ENCODE results near the gene LLGL2.

LLGL2 gene

GRCh38 chr17:75491680-75492079 lies 33.8 kb upstream of the LLGL2 start:
- no peak for DNase-seq (ENCODE audit: low spot score)

DNA sequence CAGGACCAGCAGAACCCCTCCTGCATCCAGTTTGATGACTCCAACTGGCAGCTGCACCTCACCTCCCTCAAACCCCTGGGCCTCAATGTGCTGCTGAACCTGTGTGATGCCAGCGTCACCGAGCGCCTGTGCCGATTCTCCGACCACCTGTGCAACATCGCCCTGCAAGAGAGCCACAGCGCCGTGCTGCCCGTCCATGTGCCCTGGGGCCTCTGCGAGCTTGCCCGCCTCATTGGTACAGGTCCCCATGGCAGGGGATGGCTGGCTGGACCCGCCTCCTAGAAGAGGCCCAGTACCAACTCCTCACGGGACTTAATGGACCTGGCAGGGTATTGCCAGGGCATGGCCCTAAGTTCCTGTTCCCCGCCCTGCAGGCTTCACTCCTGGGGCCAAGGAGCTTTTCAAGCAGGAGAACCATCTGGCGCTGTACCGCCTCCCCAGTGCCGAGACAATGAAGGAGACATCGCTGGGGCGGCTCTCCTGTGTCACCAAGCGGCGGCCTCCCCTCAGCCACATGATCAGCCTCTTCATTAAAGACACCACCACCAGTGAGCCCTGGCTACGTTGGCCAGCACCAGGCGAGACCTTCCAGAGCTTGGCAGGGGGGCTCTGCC lies 32.8 kb upstream of the LLGL2 start:
- DNase-seq (ENCODE audit: low spot score) = no peak

- no peak for DNase-seq (ENCODE audit: low spot score)
Measured at GRCh38 chr17:75493476-75494129, 31.9 kb upstream of the LLGL2 start.

GRCh38 chr17:75494326-75494877 lies 31.1 kb upstream of the LLGL2 start:
- no peak for DNase-seq (ENCODE audit: low spot score)

DNA sequence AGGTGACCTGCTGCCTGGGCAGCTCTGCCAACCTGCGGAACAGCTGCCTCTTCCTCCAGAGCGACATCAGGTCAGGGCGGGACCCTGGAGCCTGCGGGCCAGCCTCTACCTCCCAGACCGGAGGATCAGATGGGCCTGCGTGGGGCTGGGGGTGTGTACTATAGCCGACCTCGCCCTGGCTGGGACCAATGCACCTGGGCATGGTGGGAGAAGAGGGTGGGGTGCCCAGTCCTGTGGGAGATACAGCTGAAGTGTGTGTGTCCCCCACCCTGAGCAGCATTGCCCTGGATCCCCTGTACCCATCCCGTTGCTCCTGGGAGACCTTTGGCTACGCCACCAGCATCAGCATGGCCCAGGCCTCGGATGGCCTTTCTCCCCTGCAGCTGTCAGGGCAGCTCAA lies 29.5 kb upstream of the LLGL2 start:
- no peak for DNase-seq (ENCODE audit: low spot score)

GRCh38 chr17:75498039-75498725 lies 27.3 kb upstream of the LLGL2 start:
- DNase-seq (ENCODE audit: low spot score) = no peak

DNA sequence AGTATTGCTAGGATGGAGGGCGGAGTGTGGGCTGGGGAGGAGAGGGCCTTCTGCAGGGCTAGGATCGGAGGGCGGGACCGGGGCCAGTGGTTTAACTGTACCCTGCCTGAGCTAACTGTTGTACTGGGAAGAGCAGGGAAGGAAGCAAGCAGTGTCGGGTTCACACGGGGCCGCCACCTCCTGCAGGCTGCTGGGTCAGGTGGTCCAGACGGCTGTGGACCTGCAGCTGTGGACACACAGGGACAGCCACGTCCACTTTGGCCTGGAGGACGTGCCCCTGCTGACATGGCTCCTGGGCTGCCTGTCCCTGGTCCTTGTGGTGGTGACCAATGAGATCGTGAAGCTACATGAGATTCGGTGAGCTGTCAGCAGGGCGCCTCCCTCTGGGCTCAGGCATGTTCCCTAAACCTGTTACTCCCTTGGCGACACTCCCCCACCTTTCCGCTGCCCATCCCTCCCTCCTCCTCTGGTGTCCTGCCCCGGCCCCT lies 26.7 kb upstream of the LLGL2 start:
- no peak for DNase-seq (ENCODE audit: low spot score)

- no peak for DNase-seq (ENCODE audit: low spot score)
Measured at GRCh38 chr17:75499313-75500022, 26.0 kb upstream of the LLGL2 start.

GRCh38 chr17:75500419-75501216 lies 24.9 kb upstream of the LLGL2 start:
- DNase-seq (ENCODE audit: low spot score) = no peak

GRCh38 chr17:75501378-75502071 lies 24.0 kb upstream of the LLGL2 start:
- DNase-seq (ENCODE audit: low spot score) = no peak

DNA sequence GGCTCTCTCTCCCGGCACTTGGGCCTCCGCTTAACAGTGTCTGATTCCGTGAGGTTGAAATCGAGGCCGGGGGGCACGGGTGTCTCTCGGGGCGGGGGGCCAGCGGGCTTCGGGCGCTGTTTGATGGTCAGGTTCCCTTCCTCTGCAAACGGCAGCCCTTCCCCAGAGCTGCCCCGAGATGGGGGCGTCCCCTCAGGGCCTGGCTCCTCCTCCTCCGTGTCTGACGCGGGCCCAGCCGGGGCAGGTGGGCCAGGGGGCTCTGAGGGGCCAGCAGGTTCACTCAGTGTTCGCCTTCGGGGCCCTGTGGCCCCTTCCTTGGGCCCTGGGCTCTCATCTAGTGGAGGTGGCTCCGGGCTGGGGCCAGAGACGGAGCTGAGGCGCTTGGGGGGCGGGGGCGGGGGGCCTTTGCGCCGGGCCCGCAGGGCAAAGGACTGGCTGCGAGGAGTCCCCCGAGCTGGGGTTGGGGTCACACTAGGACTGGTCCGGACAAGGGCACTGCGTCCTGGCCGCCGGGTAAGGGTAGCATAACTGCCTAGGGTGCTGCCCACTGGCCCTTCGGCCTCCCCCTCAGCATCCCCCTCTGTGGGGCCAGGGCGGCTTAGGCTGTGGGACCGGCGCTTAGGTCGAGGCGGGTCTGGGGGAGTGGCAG lies 23.3 kb upstream of the LLGL2 start:
- DNase-seq (ENCODE audit: low spot score) = no peak

DNA sequence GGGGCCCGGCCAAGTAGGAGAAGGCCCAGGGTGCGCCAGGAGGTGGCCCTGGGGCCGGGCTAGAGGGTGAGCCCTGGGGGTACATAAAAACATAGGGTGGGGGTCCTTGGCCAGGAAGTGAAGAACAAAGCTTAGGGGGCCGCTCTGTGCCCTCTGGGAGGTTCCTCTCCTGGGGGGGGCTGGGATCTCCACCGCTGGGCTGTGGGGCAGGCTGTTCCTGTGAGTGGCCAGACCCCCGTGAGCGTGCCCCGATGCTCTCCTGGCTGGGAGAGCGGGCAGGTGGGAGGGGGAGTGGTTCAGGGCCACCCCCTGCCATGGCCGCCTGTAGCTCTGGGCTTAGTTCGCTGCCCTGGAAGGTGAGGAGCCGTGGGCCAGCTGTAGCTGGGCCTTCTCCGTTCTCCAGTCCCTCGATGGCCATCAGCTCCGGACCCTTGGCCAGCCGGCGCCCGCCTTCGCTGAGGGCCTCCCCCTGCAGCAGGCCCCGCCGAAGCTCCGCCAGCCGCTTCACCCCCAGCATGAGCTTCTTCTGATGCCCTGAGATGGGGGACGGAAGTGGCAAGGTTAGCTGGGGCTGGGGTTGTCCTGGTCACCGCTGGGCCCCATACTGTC lies 22.7 kb upstream of the LLGL2 start:
- DNase-seq (ENCODE audit: low spot score) = no peak

- no peak for DNase-seq (ENCODE audit: low spot score)
Measured at GRCh38 chr17:75503337-75503950, 22.1 kb upstream of the LLGL2 start.

GRCh38 chr17:75503976-75504346 lies 21.5 kb upstream of the LLGL2 start:
- no peak for DNase-seq (ENCODE audit: low spot score)

DNA sequence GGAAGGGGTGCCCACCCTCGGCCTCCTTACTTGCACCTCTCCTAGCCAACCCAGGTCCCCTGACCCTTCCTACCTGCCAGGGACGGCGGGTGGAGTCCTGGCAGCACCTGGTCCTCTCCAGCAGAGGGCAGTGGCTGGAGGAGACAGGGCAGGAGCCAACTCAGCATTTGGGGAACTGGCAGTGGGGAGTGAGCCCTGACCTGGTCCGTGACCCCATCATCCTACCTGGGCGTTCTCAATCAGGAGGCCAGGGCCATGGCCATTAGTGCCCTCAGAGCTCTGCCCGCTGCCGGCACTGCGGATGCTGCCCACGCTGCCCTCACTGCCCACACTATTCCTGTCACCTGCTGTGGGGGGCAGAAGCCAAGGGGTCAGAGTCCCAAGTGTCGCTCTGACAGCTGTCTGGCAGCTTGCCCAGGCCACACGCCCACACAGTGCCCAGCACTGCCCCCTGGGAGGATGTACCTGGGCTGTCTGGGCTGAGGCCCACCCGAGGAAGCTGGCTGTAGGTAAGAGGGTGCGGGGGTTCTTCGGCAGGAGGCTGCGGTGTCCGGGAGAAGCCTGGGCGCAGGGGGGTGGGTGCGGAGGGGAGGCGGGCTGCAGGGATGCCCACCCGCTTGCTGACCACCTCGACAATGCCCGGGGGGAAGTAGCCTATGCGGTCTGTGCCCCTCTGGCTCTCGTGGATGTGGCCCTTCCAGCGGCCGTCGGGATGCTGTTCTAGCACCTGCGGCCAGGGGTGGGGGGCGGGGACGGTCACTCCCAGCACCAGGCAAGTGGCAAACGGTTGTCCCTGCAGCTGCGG lies 20.9 kb upstream of the LLGL2 start:
- DNase-seq (ENCODE audit: low spot score) = peak; percentile 55

- DNase-seq (ENCODE audit: low spot score) = no peak
Measured at GRCh38 chr17:75505152-75505409, 20.4 kb upstream of the LLGL2 start.

DNA sequence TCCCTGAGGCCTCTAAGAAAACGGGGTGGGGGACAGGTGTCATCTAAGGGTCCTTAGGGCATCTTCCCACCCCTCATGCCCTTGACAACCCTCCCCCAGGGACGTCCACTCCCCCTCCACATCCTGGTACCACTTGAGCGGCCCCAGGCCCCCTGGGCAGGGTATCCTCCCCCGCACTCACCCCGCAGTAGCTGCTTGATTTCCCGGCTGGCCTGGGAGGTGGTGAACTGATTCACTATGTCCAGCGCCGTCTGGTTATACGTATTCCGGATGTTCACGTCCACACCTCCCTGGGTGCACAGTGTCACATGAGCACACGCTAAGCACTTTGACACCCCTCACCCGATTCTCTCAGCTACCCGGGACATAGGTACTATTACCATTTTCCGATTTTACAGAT lies 19.9 kb upstream of the LLGL2 start:
- no peak for DNase-seq (ENCODE audit: low spot score)

DNA sequence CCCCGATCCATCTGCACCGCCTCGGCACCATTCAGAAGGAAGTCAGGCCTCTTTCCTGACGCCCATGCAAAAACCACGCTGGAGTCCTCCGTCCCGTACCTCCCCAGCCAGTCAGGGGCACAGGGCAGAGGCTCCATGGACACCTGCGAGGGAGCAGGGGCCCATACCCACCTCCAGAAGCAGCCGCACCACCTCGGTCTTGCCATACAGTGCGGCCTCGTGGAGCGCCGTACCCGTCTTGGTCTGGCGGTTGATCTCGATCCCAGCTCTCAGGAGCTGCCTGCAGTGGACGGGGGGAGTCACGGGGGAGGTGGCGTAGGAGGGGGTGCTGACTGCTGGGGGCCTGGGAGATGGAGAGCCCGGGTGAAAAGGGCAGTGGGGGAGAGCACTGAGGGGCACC lies 19.4 kb upstream of the LLGL2 start:
- no peak for DNase-seq (ENCODE audit: low spot score)

DNA sequence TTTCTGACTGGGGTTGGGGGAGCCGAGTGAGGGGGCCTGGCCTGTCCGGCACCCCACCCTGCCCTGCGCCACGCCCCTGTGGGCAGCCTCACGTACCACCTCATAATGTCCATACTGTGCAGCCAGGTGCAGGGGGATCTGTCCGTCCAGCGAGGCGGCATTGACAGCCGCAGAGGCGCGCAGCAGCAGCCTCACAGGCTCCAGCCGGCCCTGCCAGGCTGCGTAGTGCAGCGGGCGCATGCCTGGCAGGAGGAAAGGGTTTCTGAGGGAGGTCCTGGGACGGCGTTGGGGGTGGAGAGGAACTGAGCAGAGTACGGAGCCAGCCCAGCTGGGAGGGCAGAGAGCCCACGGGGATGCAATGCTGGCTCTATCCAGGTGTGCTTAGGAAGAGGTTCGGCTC lies 18.6 kb upstream of the LLGL2 start:
- DNase-seq (ENCODE audit: low spot score) = no peak

Data from hepatic stellate cell (primary cell).